ENCODE results near the gene SKP2.

The SKP2 gene

GRCh38 chr5:36180556-36181350, 28.8 kb downstream of the SKP2 start:
- TF ChIP-seq FOXM1 (IDR thresholded peaks at IDR 0.05; ENCODE audit: borderline replicate concordance, low read depth) (no peak), NFIC (IDR thresholded peaks at IDR 0.05) (no peak), EGR1 (IDR thresholded peaks at IDR 0.05) (no peak), EP300 (IDR thresholded peaks at IDR 0.05; ENCODE audit: borderline replicate concordance) (no peak), ZBTB7A (IDR thresholded peaks at IDR 0.05; ENCODE audit: low read depth) (no peak), YY1 (IDR thresholded peaks at IDR 0.05; ENCODE audit: low read depth) (no peak), CREB1 (IDR thresholded peaks at IDR 0.05; ENCODE audit: low read depth) (no peak), USF1 (IDR thresholded peaks at IDR 0.05) (no peak), TEAD4 (IDR thresholded peaks at IDR 0.05) (no peak), TAF1 (IDR thresholded peaks at IDR 0.05; ENCODE audit: low read depth) (no peak)

- no peak for TF ChIP-seq CREB1 (IDR thresholded peaks at IDR 0.05; ENCODE audit: low read depth)
- no peak for TF ChIP-seq TAF1 (IDR thresholded peaks at IDR 0.05; ENCODE audit: low read depth)
- TF ChIP-seq ZBTB7A (IDR thresholded peaks at IDR 0.05; ENCODE audit: low read depth): no peak
- TF ChIP-seq REST (IDR thresholded peaks at IDR 0.05; ENCODE audit: low read depth): no peak
- TF ChIP-seq EGR1 (IDR thresholded peaks at IDR 0.05): no peak
- TF ChIP-seq TCF12 (IDR thresholded peaks at IDR 0.05; ENCODE audit: low read depth): no peak
- TF ChIP-seq FOXM1 (IDR thresholded peaks at IDR 0.05; ENCODE audit: borderline replicate concordance, low read depth): no peak
- TF ChIP-seq CEBPB (IDR thresholded peaks at IDR 0.05): no peak
- TF ChIP-seq EP300 (IDR thresholded peaks at IDR 0.05; ENCODE audit: borderline replicate concordance): no peak
- no peak for TF ChIP-seq RAD21 (IDR thresholded peaks at IDR 0.05; ENCODE audit: low read depth)
- no peak for TF ChIP-seq YY1 (IDR thresholded peaks at IDR 0.05; ENCODE audit: low read depth)
- TF ChIP-seq USF1 (IDR thresholded peaks at IDR 0.05): no peak
- TF ChIP-seq TEAD4 (IDR thresholded peaks at IDR 0.05): no peak
Observed at GRCh38 chr5:36181774-36182173, 29.9 kb downstream of the SKP2 start.

- no peak for TF ChIP-seq TAF1 (IDR thresholded peaks at IDR 0.05; ENCODE audit: low read depth)
- TF ChIP-seq EP300 (IDR thresholded peaks at IDR 0.05; ENCODE audit: borderline replicate concordance): no peak
- TF ChIP-seq TEAD4 (IDR thresholded peaks at IDR 0.05): no peak
- no peak for TF ChIP-seq USF1 (IDR thresholded peaks at IDR 0.05)
- TF ChIP-seq MAX (IDR thresholded peaks at IDR 0.05): no peak
- TF ChIP-seq REST (IDR thresholded peaks at IDR 0.05; ENCODE audit: low read depth): no peak
- no peak for TF ChIP-seq NFIC (IDR thresholded peaks at IDR 0.05)
- TF ChIP-seq ZBTB7A (IDR thresholded peaks at IDR 0.05; ENCODE audit: low read depth): no peak
- TF ChIP-seq EGR1 (IDR thresholded peaks at IDR 0.05): no peak
- no peak for TF ChIP-seq CEBPB (IDR thresholded peaks at IDR 0.05)
Observed at GRCh38 chr5:36193746-36194145, 41.8 kb downstream of the SKP2 start.

GRCh38 chr5:36198281-36198680, 46.4 kb downstream of the SKP2 start:
- TF ChIP-seq FOXM1 (IDR thresholded peaks at IDR 0.05; ENCODE audit: borderline replicate concordance, low read depth): no peak

- TF ChIP-seq ZBTB7A (IDR thresholded peaks at IDR 0.05; ENCODE audit: low read depth) (no peak), CREB1 (IDR thresholded peaks at IDR 0.05; ENCODE audit: low read depth) (no peak), REST (IDR thresholded peaks at IDR 0.05; ENCODE audit: low read depth) (no peak), MAX (IDR thresholded peaks at IDR 0.05) (no peak), TEAD4 (IDR thresholded peaks at IDR 0.05) (no peak)
Observed at GRCh38 chr5:36199620-36200019, 47.7 kb downstream of the SKP2 start.
